Neural cell (in vitro differentiated cells): ENCODE data around the gene EHHADH. TPM values are rescaled to one million over a fixed set of nuclear protein-coding genes. Genes with fewer than 3 reads are reported as not detected.

Source experiments
- H2AFZ ChIP-seq: fragments of 200-600, 300-800 bp; sonication (generic), shearing (Covaris generic); 2 replicates; pipeline ENCODE4 v1.6.0; 2014; ENCODE audit warnings: low read depth, mild to moderate bottlenecking, antibody characterized with exemption, low read length, moderate library complexity
- H3F3A ChIP-seq: fragments of 200-600 bp; shearing (Covaris generic); 2 replicates; pipeline ENCODE4 v1.6.1; 2016; ENCODE audit warnings: mild to moderate bottlenecking, moderate library complexity, mixed read lengths, antibody characterized with exemption, low read length; ENCODE audit not compliant: insufficient read depth, poor library complexity, severe bottlenecking
- H3K27ac ChIP-seq: fragments of 200-600, 300-800 bp; sonication (generic), shearing (Covaris generic); 2 replicates; pipeline ENCODE4 v1.5.1; 2014; ENCODE audit warnings: mild to moderate bottlenecking, low read length, moderate library complexity
- H3K27me3 ChIP-seq: fragments of 300-800, 200-600 bp; sonication (generic), shearing (Covaris generic); 2 replicates; pipeline ENCODE4 v1.6.0; 2014; ENCODE audit warnings: mild to moderate bottlenecking, low read depth, low read length, moderate library complexity; ENCODE audit not compliant: insufficient read depth
- H3K36me3 ChIP-seq: fragments of 300-800, 200-600 bp; sonication (generic), shearing (Covaris generic); 2 replicates; pipeline ENCODE4 v1.5.1; 2014; ENCODE audit warnings: mild to moderate bottlenecking, antibody characterized with exemption, low read length, moderate library complexity; ENCODE audit not compliant: insufficient read depth
- H3K4me2 ChIP-seq: fragments of 300-800, 200-600 bp; sonication (generic), shearing (Covaris generic); 2 replicates; pipeline ENCODE4 v1.6.0; 2014; ENCODE audit warnings: mild to moderate bottlenecking, low read length
- H3K4me3 ChIP-seq: fragments of 300-800, 200-600 bp; sonication (generic), shearing (Covaris generic); 2 replicates; pipeline ENCODE4 v1.5.1; 2014; ENCODE audit warnings: mild to moderate bottlenecking, low read length, moderate library complexity
- H3K79me2 ChIP-seq: fragments of 200-600 bp; shearing (Covaris generic); replicated peaks from 2 replicates; pipeline ENCODE4 v1.6.0; 2014; ENCODE audit warnings: mild to moderate bottlenecking, low read length, moderate library complexity; ENCODE audit not compliant: insufficient read depth
- H3K9ac ChIP-seq: fragments of 300-800, 200-600 bp; sonication (generic), shearing (Covaris generic); 2 replicates; pipeline ENCODE4 v1.6.1; 2016; ENCODE audit warnings: mild to moderate bottlenecking, low read length, mixed read lengths
- H3K9me2 ChIP-seq: fragments of 200-600 bp; shearing (Covaris generic); 2 replicates; pipeline ENCODE4 v1.6.1; 2016; ENCODE audit warnings: mild to moderate bottlenecking, low read length, mixed read lengths; ENCODE audit not compliant: insufficient read depth
- H3K9me3 ChIP-seq: fragments of 200-600, 300-800 bp; sonication (generic), shearing (Covaris generic); 2 replicates; pipeline ENCODE4 v1.6.1; 2016; ENCODE audit warnings: mild to moderate bottlenecking, mixed run types, low read length, moderate library complexity, mixed read lengths
- H4K20me1 ChIP-seq: fragments of 200-600 bp; shearing (Covaris generic); 2 replicates; pipeline ENCODE4 v1.6.1; 2016; ENCODE audit warnings: mild to moderate bottlenecking, mixed run types; ENCODE audit not compliant: insufficient read depth
- CTCF ChIP-seq: fragments of 450-650 bp; IDR thresholded peaks from 2 replicates; pipeline ENCODE4 v1.5.1; 2014; ENCODE audit warnings: antibody characterized with exemption, mild to moderate bottlenecking, moderate library complexity; ENCODE audit not compliant: poor library complexity, severe bottlenecking
- EP300 ChIP-seq: fragments of 450-650 bp; conservative IDR thresholded peaks from 2 replicates; pipeline ENCODE4 v1.6.1; 2014; ENCODE audit warnings: antibody characterized with exemption, mild to moderate bottlenecking, moderate library complexity; ENCODE audit not compliant: poor library complexity, severe bottlenecking
- EZH2 ChIP-seq: fragments of 200-600, 300-800 bp; shearing (Covaris generic), sonication (generic); IDR thresholded peaks from 2 replicates; pipeline ENCODE4 v1.6.1; 2014; ENCODE audit warnings: antibody characterized with exemption, low read length, borderline replicate concordance, mild to moderate bottlenecking; ENCODE audit not compliant: insufficient read depth, poor library complexity, severe bottlenecking
- MXI1 ChIP-seq: fragments of 450-650 bp; conservative IDR thresholded peaks from 2 replicates; pipeline ENCODE4 v1.6.1; 2014; ENCODE audit warnings: antibody characterized with exemption, mild to moderate bottlenecking; ENCODE audit not compliant: poor library complexity, severe bottlenecking
- POLR2AphosphoS5 ChIP-seq: IDR thresholded peaks from 2 replicates; pipeline ENCODE4 v1.6.1; 2012
- RAD21 ChIP-seq: fragments of 450-650 bp; conservative IDR thresholded peaks from 2 replicates; pipeline ENCODE4 v1.6.1; 2014; ENCODE audit warnings: antibody characterized with exemption, mild to moderate bottlenecking, moderate library complexity
- REST ChIP-seq: IDR thresholded peaks from 2 replicates; pipeline ENCODE4 v1.6.1; 2012; ENCODE audit warnings: borderline replicate concordance
- SMC3 ChIP-seq: fragments of 450-650 bp; conservative IDR thresholded peaks from 2 replicates; pipeline ENCODE4 v1.6.1; 2014; ENCODE audit warnings: antibody characterized with exemption, mild to moderate bottlenecking, moderate library complexity; ENCODE audit not compliant: poor library complexity
- TAF1 ChIP-seq: IDR thresholded peaks from 2 replicates; pipeline ENCODE4 v1.6.1; 2012; ENCODE audit warnings: low read depth
- polyA plus RNA-seq: library from polyadenylated mRNA; depleted of rRNA; stranded (reverse); fragments of >200 nt; gene quantifications from 2 replicates; pipeline ENCODE4 v1.2.3, GENCODE V29; 2014

EHHADH gene
- polyA plus RNA-seq, 1 donor from 2014 or later, result 2.0 TPM

GRCh38 chr3:185283374-185283935, 29.6 kb upstream of the EHHADH start:
- H3K27me3 ChIP-seq, result no peaks in the 10 kb centered on the region
- H3K79me2 ChIP-seq, result peaks cover 12% of the 10 kb centered on the region
- no peaks in the 10 kb centered on the region for H3K9me2 ChIP-seq
- H3K9me3 ChIP-seq, result no peaks in the 10 kb centered on the region
- H3K27ac ChIP-seq, result peak overlapping the region; percentile 91
- peak overlapping the region; percentile 75 for H3K9ac ChIP-seq
- no peaks in the 10 kb centered on the region for H4K20me1 ChIP-seq
- peak overlapping the region; percentile 59 for H2AFZ ChIP-seq
- peak overlapping the region; percentile 71 for H3K4me3 ChIP-seq
- no peaks in the 10 kb centered on the region for H3K36me3 ChIP-seq
- H3F3A ChIP-seq, result no peaks in the 10 kb centered on the region
- H3K4me2 ChIP-seq, result peak overlapping the region; percentile 86
- no peak for TF ChIP-seq SMC3
- no peak for TF ChIP-seq RAD21
- no peak for TF ChIP-seq REST
- TF ChIP-seq TAF1, result no peak
- TF ChIP-seq EP300, result no peak
- TF ChIP-seq EZH2, result no peak
- TF ChIP-seq MXI1, result no peak

GRCh38 chr3:185282696-185283373, 29.0 kb upstream of the EHHADH start:
- H3F3A ChIP-seq, result no peaks in the 10 kb centered on the region
- H3K79me2 ChIP-seq, result peaks cover 12% of the 10 kb centered on the region
- H3K27me3 ChIP-seq, result no peaks in the 10 kb centered on the region
- H3K27ac ChIP-seq, result peak overlapping the region; percentile 91
- H3K4me2 ChIP-seq, result peak overlapping the region; percentile 95
- H3K9me2 ChIP-seq, result no peaks in the 10 kb centered on the region
- H3K9me3 ChIP-seq, result no peaks in the 10 kb centered on the region
- H3K9ac ChIP-seq, result peak overlapping the region; percentile 75
- peak overlapping the region; percentile 78 for H2AFZ ChIP-seq
- no peaks in the 10 kb centered on the region for H3K36me3 ChIP-seq
- H3K4me3 ChIP-seq, result peak overlapping the region; percentile 71
- no peaks in the 10 kb centered on the region for H4K20me1 ChIP-seq
- TF ChIP-seq RAD21 (peak; percentile 46), EP300 (peak; percentile 78), MXI1 (peak; percentile 59), POLR2AphosphoS5 (peak; percentile 95), EZH2 (no peak), TAF1 (no peak), SMC3 (peak; percentile 37), CTCF (no peak), REST (no peak)
